PFSK-1 (cell line): ENCODE measurements around the gene RPAP3.

Experiments used
- FOXP2 ChIP-seq: optimal IDR thresholded peaks from 2 replicates; pipeline ENCODE3; 2011; ENCODE audit warnings: borderline replicate concordance, control low read depth, inconsistent platforms; ENCODE audit not compliant: insufficient read depth; ENCODE audit errors: extremely low read length, extremely low read depth
- POLR2AphosphoS5 ChIP-seq: IDR thresholded peaks from 2 replicates; pipeline ENCODE4 v1.6.1; 2012; ENCODE audit warnings: low read depth, mild to moderate bottlenecking, control low read depth, low read length, moderate library complexity
- SIN3A ChIP-seq: IDR thresholded peaks from 2 replicates; pipeline ENCODE4 v1.6.1; 2012; ENCODE audit warnings: mild to moderate bottlenecking, low read length, moderate library complexity, borderline replicate concordance; ENCODE audit not compliant: insufficient read depth
- TAF1 ChIP-seq: IDR thresholded peaks from 2 replicates; pipeline ENCODE4 v1.6.1; 2012; ENCODE audit warnings: low read length, control low read depth, borderline replicate concordance; ENCODE audit not compliant: insufficient read depth
- TF ChIP-seq, protein P1 (sequence below), 2 experiments: IDR thresholded peaks; 2 replicates each; pipeline versions ENCODE4 v1.6.1 to v1.8.0; 2011 to 2012; ENCODE audit warnings: low read depth in 2 of 2, low read length in 2 of 2, control low read depth in 1 of 2, inconsistent platforms in 1 of 2, mild to moderate bottlenecking in 1 of 2, moderate library complexity in 1 of 2; ENCODE audit not compliant: insufficient read depth in 1 of 2

DNA sequence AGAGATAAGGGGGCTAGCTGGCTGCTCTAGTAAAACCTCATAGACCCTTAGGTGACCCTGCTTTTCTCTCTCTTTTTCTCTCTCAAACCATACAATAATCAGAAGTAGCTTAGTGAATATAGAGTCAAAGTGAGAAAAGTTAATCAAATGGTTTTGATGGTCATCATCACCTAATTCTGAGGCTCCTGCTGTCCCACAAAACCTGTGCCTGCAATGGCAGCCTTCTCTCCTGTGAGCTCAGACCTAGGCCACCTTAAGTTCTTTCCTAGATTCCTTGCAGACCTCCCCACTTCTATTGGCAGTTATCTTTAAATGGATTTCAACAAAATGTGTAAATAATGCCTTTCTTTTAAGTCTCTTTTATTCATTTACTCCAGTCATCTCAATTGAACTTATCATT, 1.5 kb upstream of the RPAP3 start:
- TF ChIP-seq POLR2AphosphoS5 = no peak
- TF ChIP-seq, protein P1, sequence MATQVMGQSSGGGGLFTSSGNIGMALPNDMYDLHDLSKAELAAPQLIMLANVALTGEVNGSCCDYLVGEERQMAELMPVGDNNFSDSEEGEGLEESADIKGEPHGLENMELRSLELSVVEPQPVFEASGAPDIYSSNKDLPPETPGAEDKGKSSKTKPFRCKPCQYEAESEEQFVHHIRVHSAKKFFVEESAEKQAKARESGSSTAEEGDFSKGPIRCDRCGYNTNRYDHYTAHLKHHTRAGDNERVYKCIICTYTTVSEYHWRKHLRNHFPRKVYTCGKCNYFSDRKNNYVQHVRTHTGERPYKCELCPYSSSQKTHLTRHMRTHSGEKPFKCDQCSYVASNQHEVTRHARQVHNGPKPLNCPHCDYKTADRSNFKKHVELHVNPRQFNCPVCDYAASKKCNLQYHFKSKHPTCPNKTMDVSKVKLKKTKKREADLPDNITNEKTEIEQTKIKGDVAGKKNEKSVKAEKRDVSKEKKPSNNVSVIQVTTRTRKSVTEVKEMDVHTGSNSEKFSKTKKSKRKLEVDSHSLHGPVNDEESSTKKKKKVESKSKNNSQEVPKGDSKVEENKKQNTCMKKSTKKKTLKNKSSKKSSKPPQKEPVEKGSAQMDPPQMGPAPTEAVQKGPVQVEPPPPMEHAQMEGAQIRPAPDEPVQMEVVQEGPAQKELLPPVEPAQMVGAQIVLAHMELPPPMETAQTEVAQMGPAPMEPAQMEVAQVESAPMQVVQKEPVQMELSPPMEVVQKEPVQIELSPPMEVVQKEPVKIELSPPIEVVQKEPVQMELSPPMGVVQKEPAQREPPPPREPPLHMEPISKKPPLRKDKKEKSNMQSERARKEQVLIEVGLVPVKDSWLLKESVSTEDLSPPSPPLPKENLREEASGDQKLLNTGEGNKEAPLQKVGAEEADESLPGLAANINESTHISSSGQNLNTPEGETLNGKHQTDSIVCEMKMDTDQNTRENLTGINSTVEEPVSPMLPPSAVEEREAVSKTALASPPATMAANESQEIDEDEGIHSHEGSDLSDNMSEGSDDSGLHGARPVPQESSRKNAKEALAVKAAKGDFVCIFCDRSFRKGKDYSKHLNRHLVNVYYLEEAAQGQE (IDR thresholded peaks at IDR 0.05; ENCODE audit: insufficient read depth in 1 of 2, low read depth in 2 of 2, low read length in 2 of 2) = no peak
- TF ChIP-seq TAF1 = no peak
- no peak for TF ChIP-seq FOXP2
- no peak for TF ChIP-seq SIN3A
